HG02759 (cell line): ENCODE data around the gene STAP2.

Experiments used
- ATAC-seq: cut with Tn5 transposase; IDR thresholded peaks from one replicate; pipeline ENCODE4 v1.9.1; 2021; ENCODE audit warnings: mild to moderate bottlenecking, moderate library complexity; ENCODE audit not compliant: unreplicated experiment

Gene STAP2

GRCh38 chr19:4371247-4372164, 32.9 kb upstream of the STAP2 start:
- no peak for ATAC-seq

GRCh38 chr19:4370418-4371041, 31.9 kb upstream of the STAP2 start:
- no peak for ATAC-seq

GRCh38 chr19:4369888-4370260, 31.2 kb upstream of the STAP2 start:
- ATAC-seq, result peak; percentile 48

- ATAC-seq, result peak; percentile 46
These were observed 30.7 kb upstream of the STAP2 start for GRCh38 chr19:4369109-4369887.

DNA sequence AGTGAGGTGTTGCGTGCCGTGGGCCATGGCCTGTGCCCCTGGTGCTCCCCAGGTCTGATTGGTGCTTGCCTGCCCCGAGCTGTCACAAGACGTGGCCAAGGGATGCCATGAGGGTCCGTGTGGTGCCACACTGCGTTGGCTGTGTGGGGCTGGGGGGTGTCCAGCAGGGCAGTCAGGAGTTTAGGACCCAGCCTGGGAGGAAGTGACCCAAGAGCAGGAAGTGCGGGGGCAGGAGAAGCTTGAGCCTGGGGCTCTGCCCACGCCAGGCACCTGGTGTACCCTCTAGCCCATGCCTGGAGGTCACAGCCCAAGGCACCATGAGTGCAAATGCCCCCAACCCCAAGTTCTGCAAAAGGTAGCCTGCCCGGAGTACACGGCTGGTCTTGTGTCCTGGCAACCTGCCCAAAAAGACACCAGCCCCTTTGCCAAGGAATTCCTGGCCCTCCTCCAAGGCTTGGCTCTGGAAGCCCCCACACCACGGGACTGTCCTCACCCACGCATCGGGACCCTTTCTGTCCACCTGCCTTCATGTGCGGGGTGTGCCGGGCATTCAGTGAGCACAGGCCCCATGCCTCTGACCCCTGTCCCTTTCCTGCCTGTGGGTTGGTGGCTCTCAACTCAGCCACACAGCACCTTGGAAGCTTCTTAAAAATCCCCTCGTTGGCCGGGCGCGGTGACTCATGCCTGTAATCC, 29.6 kb upstream of the STAP2 start:
- ATAC-seq, result peak; percentile 3

GRCh38 chr19:4367781-4368127, 29.1 kb upstream of the STAP2 start:
- ATAC-seq, result no peak

DNA sequence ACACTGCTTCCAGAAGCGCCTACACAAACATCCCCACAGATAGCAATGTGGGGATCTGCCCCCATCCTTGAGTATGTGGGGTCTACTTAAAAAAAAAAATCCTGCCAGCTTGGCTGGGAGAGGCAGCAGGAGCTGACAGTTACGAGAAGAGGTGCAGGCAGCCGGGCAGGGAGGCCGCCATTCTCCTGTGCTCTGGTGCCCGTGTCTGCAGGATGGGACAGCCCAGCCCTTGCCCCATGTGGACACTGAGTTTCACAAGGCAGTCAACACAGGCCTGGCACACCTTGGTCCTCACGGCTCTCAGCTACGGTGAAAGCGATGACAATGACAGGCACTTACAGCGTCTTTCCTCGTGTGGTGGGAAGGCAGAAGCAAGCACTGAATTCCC, 28.7 kb upstream of the STAP2 start:
- no peak for ATAC-seq

GRCh38 chr19:4366666-4367335, 28.2 kb upstream of the STAP2 start:
- ATAC-seq, result no peak

GRCh38 chr19:4365791-4366665, 27.4 kb upstream of the STAP2 start:
- no peak for ATAC-seq

DNA sequence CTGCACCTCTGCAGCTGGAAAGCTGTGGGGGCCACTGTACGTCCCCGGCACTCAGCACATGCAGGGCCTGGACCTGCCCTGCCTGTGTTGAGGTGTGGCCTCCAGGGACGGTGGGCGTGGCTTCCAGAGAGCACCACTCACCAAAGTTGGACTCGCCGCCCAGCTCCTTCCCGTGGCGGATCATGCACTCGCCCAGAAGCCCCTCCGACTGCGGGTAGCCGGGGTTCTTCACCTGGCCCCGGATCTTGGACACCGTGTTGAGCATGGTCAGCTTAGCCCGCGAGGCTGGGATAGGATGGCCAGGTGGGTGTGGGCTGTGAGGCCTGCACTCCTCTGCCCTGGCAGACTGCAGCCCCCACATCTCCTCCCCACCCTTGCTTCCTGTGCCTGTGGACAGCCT, 26.7 kb upstream of the STAP2 start:
- ATAC-seq, result no peak

DNA sequence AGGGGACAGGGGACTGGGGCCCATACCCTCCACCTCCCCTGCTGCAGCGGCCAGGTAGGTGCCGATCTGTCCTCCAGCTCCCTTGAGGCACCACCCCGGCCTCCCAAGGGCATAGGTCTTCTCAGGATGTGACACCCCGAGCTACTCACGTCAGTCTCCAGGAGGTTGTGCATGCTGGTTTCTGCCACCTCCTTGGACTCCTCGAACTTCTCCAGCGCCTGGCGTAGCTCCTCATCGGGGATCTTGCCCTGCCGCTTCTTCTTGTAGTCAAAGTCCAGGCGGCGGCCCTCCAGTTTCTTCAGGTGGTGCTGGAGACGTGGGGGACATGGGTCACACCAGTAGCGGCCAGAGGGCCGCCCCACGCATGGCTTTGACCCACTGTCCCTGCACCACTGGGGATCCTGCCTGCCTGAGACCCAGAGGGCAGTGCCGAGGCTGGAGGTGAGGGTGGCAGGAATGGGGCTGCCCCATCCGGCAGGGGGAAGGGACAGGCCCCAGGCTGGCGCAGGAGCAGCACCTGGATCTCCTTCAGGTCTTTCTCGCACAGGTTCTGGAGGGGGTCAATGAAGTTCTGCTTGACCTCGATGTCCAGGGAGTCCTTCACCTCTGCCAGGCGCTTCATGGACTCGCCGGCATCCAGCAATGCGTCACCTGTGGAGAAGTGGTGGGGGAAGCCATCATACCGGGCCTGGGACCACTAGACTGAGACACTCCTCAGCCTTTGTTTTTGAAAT, 25.1 kb upstream of the STAP2 start:
- ATAC-seq, result no peak

DNA sequence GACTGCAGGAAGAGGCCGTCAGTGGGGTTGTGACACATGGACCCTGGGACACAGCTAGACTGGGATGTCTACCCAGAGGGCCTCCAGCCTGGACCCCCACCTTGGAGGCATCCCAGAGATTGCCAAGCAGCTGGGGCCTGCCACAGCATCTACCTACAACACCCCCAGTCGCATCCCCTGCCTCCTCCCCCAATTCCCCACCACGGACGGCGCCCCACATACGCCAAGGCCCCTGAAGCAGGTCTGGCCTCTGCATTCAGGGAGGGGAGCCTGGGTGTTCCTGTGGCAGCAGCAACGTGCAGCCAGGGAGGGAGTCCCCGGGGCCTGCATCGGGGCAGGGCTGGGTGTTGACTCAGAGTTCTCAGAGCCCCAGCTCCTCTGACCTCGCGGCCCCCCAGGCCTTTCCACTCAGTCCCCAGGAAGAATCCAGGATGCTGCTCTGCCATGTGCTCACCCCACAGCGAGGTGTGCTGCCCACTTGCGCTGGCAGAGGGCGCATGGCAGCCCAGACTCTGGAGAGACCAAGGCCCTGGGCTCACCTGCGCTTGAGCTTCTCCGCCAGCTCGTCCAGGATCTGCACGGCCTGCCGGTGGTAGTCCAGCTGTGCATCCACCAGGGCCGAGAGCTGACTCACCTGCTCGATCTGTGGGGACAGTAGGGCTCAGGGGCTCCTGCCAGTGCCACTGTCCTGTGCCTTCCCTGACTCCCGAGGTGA, 24.4 kb upstream of the STAP2 start:
- no peak for ATAC-seq

- ATAC-seq, result no peak
These were observed 23.6 kb upstream of the STAP2 start for GRCh38 chr19:4362101-4362828.

DNA sequence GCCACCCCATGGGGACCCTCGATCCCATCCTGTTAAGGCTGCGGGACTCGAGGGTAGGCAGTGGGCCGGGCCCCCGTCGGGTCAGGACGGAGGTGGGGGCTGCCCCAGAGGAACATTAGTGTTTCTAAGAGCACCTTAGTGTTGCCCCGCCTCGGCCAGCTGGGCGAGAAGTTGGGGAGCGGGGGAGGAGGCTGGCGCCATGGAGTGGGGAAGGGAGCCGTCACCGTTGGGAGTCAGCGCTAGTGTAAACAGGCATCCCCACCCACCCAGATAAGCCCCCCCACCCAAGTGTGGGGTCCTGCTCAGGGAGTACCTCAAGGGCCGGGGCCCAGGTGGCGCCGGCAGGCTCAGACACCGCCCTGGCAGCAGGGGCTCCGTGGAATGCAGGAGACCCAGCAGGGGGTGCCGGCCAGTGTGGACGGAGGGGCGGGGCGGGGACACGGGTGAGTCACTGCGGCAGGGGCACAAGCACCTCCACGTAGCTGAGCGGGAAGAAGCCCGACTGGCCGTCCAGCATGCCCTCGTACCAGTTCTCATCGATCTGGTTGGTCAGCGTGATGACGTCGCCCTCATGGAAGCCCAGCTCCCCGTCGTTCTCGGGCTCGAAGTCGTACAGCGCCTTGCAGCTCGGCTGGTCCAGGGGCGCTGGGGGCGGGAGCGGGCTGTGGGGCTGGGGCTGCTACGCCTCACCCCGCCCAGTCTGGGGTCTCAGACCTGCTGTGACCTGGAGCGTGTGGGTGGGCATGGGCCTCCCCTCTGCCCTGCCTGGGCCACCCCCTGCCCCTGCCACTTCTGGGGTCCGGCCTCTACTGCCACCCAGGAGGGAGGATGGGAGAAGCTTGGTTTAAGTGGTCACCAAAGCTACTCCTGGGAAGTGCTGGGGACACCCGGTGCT, 22.8 kb upstream of the STAP2 start:
- ATAC-seq, result no peak

DNA sequence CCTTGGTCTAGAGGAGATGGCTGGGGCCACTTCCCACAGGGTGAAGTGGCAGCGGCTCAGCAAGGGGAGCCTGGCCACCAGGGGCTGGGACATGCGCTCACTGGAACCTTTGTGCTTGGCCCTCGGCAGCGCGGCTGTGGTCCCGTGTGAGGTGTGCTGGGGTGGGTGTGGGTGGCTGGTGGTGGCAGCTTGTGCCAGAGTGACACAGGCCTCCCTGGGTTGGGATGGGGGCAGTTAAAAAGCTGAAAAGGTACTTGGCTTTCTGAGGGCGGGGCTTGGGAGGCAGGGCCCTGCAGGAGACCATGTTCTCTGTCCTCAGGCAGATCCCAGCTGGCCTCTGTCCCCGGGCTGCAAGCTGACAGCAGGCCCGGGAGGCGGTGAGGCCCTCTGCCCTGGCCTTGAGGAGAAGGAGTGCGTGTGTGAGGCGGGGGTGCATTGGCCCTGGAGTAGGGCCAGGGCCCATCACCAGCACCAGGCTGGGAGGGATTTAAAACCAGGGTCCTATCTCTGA, 22.1 kb upstream of the STAP2 start:
- ATAC-seq, result no peak

GRCh38 chr19:4360081-4360569, 21.5 kb upstream of the STAP2 start:
- ATAC-seq, result no peak
